NCI-H1105 treated with DMSO at 0.1 percent for 48 hours (cell line): ENCODE data around the gene LRIG1.

ENCODE experiments used
- DNase-seq: peaks from one replicate; lab custom pipeline; 2025; lab: John Stamatoyannopoulos, UW

The LRIG1 gene

GRCh38 chr3:66354001-66354400, 146.8 kb downstream of the LRIG1 start:
- DNase-seq, result no peak

- no peak for DNase-seq
These were observed 147.3 kb downstream of the LRIG1 start for GRCh38 chr3:66353530-66353929.

- no peak for DNase-seq
These were observed 147.8 kb downstream of the LRIG1 start for GRCh38 chr3:66353039-66353438.

GRCh38 chr3:66350601-66351000, 150.2 kb downstream of the LRIG1 start:
- DNase-seq, result no peak

- DNase-seq, result no peak
These were observed 152.1 kb downstream of the LRIG1 start for GRCh38 chr3:66348704-66349103.

- no peak for DNase-seq
These were observed 155.8 kb downstream of the LRIG1 start for GRCh38 chr3:66344848-66345578.

- no peak for DNase-seq
These were observed 156.4 kb downstream of the LRIG1 start for GRCh38 chr3:66344391-66344811.

- DNase-seq, result no peak
These were observed 158.0 kb downstream of the LRIG1 start for GRCh38 chr3:66342717-66343356.

- no peak for DNase-seq
These were observed 161.9 kb downstream of the LRIG1 start for GRCh38 chr3:66338927-66339326.

- no peak for DNase-seq
These were observed 164.5 kb downstream of the LRIG1 start for GRCh38 chr3:66336333-66336766.

- DNase-seq, result no peak
These were observed 165.2 kb downstream of the LRIG1 start for GRCh38 chr3:66335671-66336070.
